Duodenal mucosa (tissue), 2 donors: Measurements from ENCODE around the gene PODXL2.

Source experiments
- H3K27ac ChIP-seq: one replicate; pipeline ENCODE4 v1.7.0; 2013; ENCODE audit warnings: low read depth, low read length
- H3K27me3 ChIP-seq, 2 donors: one replicate each; pipeline ENCODE4 v1.7.0; 2013; ENCODE audit warnings: low read length in 2 of 2, control low read depth in 1 of 2; ENCODE audit not compliant: insufficient read depth in 2 of 2, control insufficient read depth in 1 of 2
- H3K36me3 ChIP-seq, 2 donors: one replicate each; pipeline ENCODE4 v1.7.0; 2013; ENCODE audit warnings: low read length in 2 of 2, control low read depth in 1 of 2; ENCODE audit not compliant: insufficient read depth in 2 of 2, control insufficient read depth in 1 of 2
- H3K4me1 ChIP-seq, 2 donors: one replicate each; pipeline ENCODE4 v1.7.0; 2013; ENCODE audit warnings: low read length in 2 of 2, control low read depth in 1 of 2; ENCODE audit not compliant: insufficient read depth in 2 of 2, control insufficient read depth in 1 of 2
- H3K4me3 ChIP-seq, 2 donors: one replicate each; pipeline ENCODE4 v1.7.0; 2013; ENCODE audit warnings: low read length in 2 of 2, low read depth in 1 of 2
- H3K9ac ChIP-seq, 2 donors: one replicate each; pipeline ENCODE4 v1.7.0; 2013; ENCODE audit warnings: low read length in 2 of 2, low read depth in 1 of 2
- H3K9me3 ChIP-seq, 2 donors: one replicate each; pipeline ENCODE4 v1.7.0; 2013; ENCODE audit warnings: low read length in 2 of 2, control low read depth in 1 of 2; ENCODE audit not compliant: control insufficient read depth in 1 of 2

Gene PODXL2

GRCh38 chr3:127628788-127629466 is at the start of gene PODXL2:
Gene PODXL2 (plus strand): TSS chr3:127629185. CDS start chr3:127629220, 35 bp downstream.
- Histone ChIP-seq H3K4me3 (peak within 1 kb of the TSS; percentile 76 to 81), H3K36me3 (no peaks in the 10 kb centered on the region), H3K4me1 (peaks cover 10 to 15% of the 10 kb centered on the region in 2 donors)

DNA sequence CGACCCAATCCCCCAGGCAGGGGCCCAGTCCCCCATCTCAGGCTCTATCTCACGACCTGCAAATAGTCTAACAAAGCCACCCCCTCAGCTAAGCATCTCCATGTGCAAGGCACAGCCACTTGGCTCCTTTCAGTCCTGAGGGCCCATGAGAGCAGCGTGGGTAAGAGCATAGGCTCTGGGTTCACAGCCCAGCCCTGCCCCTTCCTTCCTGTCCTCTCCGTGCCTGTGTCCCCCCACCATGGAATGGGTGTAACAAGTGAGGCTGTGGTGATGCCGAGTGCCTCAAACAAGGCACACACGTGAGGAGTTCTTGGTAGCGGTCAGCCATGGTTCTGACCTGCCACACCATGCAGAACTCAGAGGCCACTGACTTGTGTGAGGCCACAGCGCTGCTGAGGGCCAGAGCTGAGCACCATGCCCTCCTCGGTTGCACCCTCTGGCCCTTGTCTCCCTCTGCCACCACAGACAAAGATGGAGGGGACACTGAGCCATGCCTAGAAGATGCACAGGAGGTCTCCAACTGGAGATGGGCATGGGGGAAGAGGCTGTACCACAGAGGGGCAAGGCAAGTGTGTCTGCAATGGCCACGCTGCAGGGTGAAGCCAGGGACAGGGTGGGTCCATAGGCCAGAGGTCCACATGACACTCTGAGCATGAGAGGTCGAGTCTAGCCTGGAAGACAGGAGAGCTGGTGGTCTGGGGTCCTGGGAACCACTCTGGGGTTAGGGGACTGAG is 48.5 kb upstream of the PODXL2 start:
- Histone ChIP-seq H3K36me3 (peaks cover 6 to 20% of the 10 kb centered on the region in 2 donors), H3K27ac (no peak overlapping the region), H3K4me3 (no peak overlapping the region), H3K27me3 (no peaks in the 10 kb centered on the region), H3K9ac (no peak overlapping the region), H3K4me1 (peaks cover under 1 to 1% of the 10 kb centered on the region in 2 donors), H3K9me3 (no peaks in the 10 kb centered on the region)

More at GRCh38 chr3:127628788-127629466, at the start of gene PODXL2:
- no peak within 1 kb of the TSS for H3K27ac ChIP-seq
- H3K9ac ChIP-seq, result peak within 1 kb of the TSS; percentile 2 to 51
- H3K9me3 ChIP-seq, result no peaks in the 10 kb centered on the region
- peaks cover 3 to 17% of the 10 kb centered on the region in 2 donors for H3K27me3 ChIP-seq

GRCh38 chr3:127584734-127585133 is 44.3 kb upstream of the PODXL2 start:
- no peaks in the 10 kb centered on the region for H3K9me3 ChIP-seq
- no peaks in the 10 kb centered on the region for H3K27me3 ChIP-seq
- H3K4me1 ChIP-seq, result peaks cover 15 to 18% of the 10 kb centered on the region in 2 donors

DNA sequence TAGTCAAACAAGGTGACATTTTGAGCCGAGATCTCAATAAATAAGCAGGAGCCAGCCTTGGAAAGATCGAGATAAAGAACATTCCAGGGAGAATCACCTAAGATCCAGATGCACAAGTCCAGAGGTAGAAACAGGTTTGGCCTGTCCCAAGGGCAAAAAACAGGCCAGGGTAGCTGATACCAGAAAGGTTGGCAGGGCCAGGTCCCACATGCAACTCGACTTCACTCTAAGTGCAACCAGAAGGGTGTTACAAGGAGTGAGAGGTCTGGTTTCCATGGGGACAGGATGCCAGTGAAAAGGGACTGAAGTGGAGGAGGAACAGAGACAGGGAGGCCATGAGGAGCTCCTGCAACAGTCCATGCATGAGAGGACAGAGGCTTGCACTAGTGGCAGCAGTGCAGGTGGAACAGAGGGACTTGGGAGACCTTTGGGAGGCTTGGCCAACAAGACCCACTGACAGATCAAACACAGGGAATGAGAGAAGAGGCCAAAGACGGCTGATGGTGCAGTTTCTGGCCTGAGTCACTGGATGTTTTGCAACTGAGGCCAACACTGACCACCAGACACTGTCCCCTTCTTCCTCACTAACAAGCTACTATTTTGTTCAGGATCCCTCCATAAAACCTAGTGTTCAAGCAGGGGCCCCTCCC is 43.7 kb upstream of the PODXL2 start:
- no peaks in the 10 kb centered on the region for H3K9me3 ChIP-seq
- H3K4me3 ChIP-seq, result no peak overlapping the region
- no peaks in the 10 kb centered on the region for H3K36me3 ChIP-seq
- no peaks in the 10 kb centered on the region for H3K27me3 ChIP-seq
- H3K4me1 ChIP-seq, result peaks cover 15 to 18% of the 10 kb centered on the region in 2 donors
- no peak overlapping the region for H3K27ac ChIP-seq
- no peak overlapping the region for H3K9ac ChIP-seq

More at GRCh38 chr3:127584734-127585133, 44.3 kb upstream of the PODXL2 start:
- H3K4me3 ChIP-seq, result no peak overlapping the region
- peaks cover under 1 to 4% of the 10 kb centered on the region in 2 donors for H3K36me3 ChIP-seq
- no peak overlapping the region for H3K9ac ChIP-seq
- no peak overlapping the region for H3K27ac ChIP-seq

DNA sequence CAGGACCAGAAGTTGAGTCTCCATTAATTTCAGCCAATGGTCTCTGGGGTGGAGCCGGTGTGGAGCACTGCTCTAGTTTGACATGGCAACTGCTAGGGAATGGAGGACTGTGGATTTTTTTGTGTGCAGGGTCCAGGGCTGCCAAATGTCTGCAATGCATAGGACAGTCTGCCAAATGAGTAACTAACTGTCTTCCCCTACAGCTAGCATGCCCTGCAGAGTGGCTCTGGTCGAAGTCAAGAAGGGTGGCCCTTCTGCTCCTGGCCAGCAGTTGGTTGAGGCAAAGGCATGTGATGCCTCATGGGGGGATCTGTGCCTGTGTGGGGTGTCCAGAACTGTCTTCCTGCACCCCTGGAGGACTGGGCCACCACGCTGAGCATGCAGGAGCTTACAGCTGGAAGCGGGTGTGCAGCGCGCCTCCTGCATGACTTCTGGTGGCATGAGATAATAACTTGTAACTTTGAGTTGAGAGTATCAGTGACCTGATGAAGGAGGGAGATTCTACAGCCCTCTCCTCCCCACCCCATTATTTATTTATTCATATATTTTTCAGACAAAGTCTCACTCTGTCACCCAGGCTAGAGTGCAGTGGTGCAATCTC is 43.1 kb upstream of the PODXL2 start:
- no peak overlapping the region for H3K27ac ChIP-seq
- no peaks in the 10 kb centered on the region for H3K27me3 ChIP-seq
- H3K36me3 ChIP-seq, result no peaks in the 10 kb centered on the region
- no peaks in the 10 kb centered on the region for H3K9me3 ChIP-seq
- H3K4me1 ChIP-seq, result peaks cover 15 to 18% of the 10 kb centered on the region in 2 donors
- no peak overlapping the region for H3K4me3 ChIP-seq
- no peak overlapping the region for H3K9ac ChIP-seq

DNA sequence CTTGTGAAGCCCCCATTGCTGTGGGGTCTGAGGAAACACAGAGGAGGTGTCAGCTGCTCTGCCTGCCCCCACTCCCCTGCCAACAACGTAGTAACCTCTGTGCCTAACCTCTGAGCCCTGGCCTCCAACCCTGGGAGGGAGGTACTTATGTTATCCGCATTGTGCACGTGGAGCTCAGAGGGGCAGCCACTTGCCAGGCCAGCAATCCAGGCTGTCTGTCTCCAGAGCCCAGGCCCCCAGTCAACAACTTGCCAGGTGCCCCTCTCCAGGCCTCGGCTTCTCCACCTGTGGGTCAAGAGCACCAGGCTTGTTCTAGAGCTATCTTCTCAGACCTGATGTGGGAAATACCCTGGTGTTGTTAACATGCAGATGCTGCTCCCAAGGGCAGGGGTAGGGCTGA is 41.1 kb upstream of the PODXL2 start:
- Histone ChIP-seq H3K9me3 (no peaks in the 10 kb centered on the region), H3K9ac (no peak overlapping the region), H3K4me3 (no peak overlapping the region), H3K27ac (no peak overlapping the region), H3K4me1 (peaks cover 22 to 28% of the 10 kb centered on the region in 2 donors), H3K27me3 (no peaks in the 10 kb centered on the region), H3K36me3 (no peaks in the 10 kb centered on the region)

GRCh38 chr3:127588806-127589577 is 40.0 kb upstream of the PODXL2 start:
- Histone ChIP-seq H3K27me3 (no peaks in the 10 kb centered on the region), H3K4me3 (peak overlapping the region; percentile 84 to 90), H3K4me1 (peaks cover 22 to 28% of the 10 kb centered on the region in 2 donors), H3K27ac (no peak overlapping the region), H3K36me3 (no peaks in the 10 kb centered on the region), H3K9ac (peak overlapping the region; percentile 83 to 89), H3K9me3 (no peaks in the 10 kb centered on the region)

GRCh38 chr3:127589600-127590281 is 39.2 kb upstream of the PODXL2 start:
- Histone ChIP-seq H3K4me3 (peak overlapping the region; percentile 84 to 90), H3K4me1 (peaks cover 22 to 28% of the 10 kb centered on the region in 2 donors), H3K9me3 (no peaks in the 10 kb centered on the region), H3K27ac (peak overlapping the region; percentile 81), H3K9ac (peak overlapping the region; percentile 83 to 89), H3K36me3 (no peaks in the 10 kb centered on the region), H3K27me3 (no peaks in the 10 kb centered on the region)

DNA sequence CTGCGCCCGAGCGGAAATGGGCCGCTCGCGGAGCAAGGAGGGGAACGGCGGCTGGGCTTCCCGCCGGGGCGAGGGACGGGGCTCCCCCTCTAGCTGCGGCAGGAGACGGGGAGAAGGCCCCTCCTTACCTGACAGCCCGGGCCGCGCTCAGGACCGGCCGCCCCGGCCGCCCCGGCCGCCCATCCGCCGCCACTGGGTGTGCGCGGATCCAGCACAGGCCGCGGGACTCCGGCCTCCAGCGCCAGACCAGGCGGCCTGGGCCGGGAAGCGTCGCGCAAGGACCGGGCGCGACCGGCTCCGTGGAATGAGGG is 38.7 kb upstream of the PODXL2 start:
- Histone ChIP-seq H3K4me1 (peaks cover 22 to 28% of the 10 kb centered on the region in 2 donors), H3K4me3 (peak overlapping the region; percentile 84 to 90), H3K9me3 (no peaks in the 10 kb centered on the region), H3K27me3 (no peaks in the 10 kb centered on the region), H3K27ac (peak overlapping the region; percentile 81), H3K36me3 (no peaks in the 10 kb centered on the region), H3K9ac (peak overlapping the region; percentile 83 to 89)
